Measurements from ENCODE around the gene CKMT2. TPM values are rescaled to one million over a fixed set of nuclear protein-coding genes. Genes with fewer than 3 reads are reported as not detected.

CKMT2 gene
- total RNA-seq (not detected), polyA plus RNA-seq (not detected)

DNA sequence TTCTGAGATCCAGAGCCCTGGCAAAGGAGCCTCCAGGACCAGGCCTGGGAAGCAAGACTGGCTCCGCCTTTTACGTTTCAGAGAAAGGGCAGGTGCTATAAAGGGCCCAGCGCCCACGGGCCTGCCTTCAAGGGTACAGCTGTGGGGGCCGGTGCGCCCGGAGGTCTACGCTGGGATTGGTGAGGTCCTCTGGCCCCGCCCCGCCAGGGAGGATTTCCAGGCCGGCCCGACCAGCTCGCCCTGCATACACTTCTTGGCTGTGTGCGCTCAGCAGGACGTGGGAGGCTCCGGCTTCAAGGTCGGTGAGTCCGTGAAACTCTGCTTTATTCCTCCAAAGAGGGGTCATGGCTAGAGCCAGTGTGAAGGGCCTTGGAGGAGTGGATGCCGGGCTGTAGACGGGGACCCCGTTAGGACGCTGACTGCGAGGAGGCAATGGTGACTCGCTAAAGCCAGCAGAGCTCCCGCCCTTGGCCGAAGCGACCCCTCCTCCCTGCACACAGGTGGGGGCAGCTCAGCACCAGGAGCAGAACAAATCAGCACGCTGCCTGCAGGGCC, at the start of gene CKMT2:
Gene CKMT2 (plus strand): TSS at position 243 of the 555 bp plus-strand sequence. CDS start 17,811 bp downstream, outside the sequence.
- no peak for DNase-seq
- ChIA-PET CTCF (ENCODE audit: partially characterized antibody) (no interaction called here), POLR2A (ENCODE audit: partially characterized antibody) (no interaction called here)
- Mint-ChIP-seq H3K4me1 (peaks cover 7 to 24% (median 19%) of the 10 kb centered on the region in 4 donors), H3K4me3 (no peak within 1 kb of the TSS), H3K9me3 (peaks cover 0 to 2% (median 0%) of the 10 kb centered on the region in 8 donors), H3K27ac (peak within 1 kb of the TSS in 3 of 7 donors; percentile 9 to 80 (median 17)), H3K36me3 (peaks cover 2 to 3% of the 10 kb centered on the region in 2 donors), H3K27me3 (no peaks in the 10 kb centered on the region)
- peaks cover 15% of the 10 kb centered on the region for H3K4me1 ChIP-seq (ENCODE audit: insufficient read depth, low read length)
- intact Hi-C loops (cut with micrococcal nuclease) = no loop called here
- H3K9me3 ChIP-seq (ENCODE audit: control insufficient read depth in 1 of 2, low read length in 2 of 2) = no peaks in the 10 kb centered on the region
- H3K4me3 ChIP-seq (ENCODE audit: low read length in 2 of 2) = no peak within 1 kb of the TSS
- H3K27ac ChIP-seq (ENCODE audit: low read depth, low read length) = no peak within 1 kb of the TSS
- H3K36me3 ChIP-seq (ENCODE audit: insufficient read depth, low read length) = no peaks in the 10 kb centered on the region
- no peaks in the 10 kb centered on the region for H3K27me3 ChIP-seq (ENCODE audit: insufficient read depth, low read length)

DNA sequence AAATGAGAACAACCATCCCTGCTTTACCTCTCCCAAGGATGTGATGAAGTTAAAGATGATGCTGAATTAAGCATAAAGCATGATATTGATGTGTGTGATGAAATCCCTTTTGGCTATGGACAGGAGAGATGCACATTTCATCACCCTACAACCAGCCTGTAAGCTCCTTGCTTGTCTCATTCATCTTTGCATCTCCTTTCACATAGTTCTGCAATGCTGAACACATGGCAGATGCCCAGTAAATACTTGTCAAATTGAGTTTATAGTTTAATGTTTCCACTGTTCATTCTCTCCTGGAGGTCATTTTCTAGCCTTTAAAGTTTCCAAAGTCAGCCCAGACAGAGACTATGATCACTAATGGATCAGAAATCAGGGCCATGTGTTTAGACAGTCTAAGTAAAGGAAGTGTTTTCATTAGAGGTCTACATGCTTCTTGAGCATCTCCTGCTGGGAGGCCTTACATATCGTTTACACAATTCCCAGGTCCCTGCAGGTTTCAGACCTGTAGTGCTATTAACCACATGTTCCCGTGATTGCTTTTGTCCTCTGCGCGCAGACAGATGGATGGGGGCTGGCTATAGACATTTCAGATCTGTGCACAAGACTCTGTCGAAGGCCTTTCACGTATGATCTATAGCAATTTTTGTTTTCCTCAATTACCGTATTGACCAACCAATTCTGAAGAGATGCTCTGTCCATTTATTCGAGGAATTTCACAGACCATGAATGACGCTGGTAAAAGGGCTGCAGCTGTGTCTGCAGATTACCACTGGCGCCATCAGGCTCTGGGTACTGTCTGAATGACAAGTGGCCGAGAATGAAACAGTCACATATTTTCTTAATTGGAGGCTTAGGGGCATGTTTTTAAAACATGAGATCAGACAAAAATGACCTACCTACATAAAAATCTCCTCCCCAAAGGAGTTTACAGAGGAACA, 49.0 kb upstream of the CKMT2 start:
- Mint-ChIP-seq H3K9me3 (peaks cover 0 to 1% (median 0%) of the 10 kb centered on the region in 8 donors), H3K36me3 (peaks cover 32 to 82% of the 10 kb centered on the region in 2 donors), H3K4me3 (no peak overlapping the region), H3K27ac (peak overlapping the region in 4 of 7 donors; percentile 31 to 81 (median 40)), H3K4me1 (peaks cover 0 to 3% (median 0%) of the 10 kb centered on the region in 4 donors), H3K27me3 (no peaks in the 10 kb centered on the region)
- H3K36me3 ChIP-seq (ENCODE audit: insufficient read depth, low read length) = no peaks in the 10 kb centered on the region
- ChIA-PET CTCF (ENCODE audit: partially characterized antibody) (interaction anchor here (1.1 to 3.0 kb wide), 3 partner anchors 11 to 496 kb away, joined by 3 to 19 read pairs (median 4); no protein-coding TSS in a partner anchor), POLR2A (ENCODE audit: partially characterized antibody) (no interaction called here)
- no peak for DNase-seq
- H3K4me1 ChIP-seq (ENCODE audit: insufficient read depth, low read length) = no peaks in the 10 kb centered on the region
- no peaks in the 10 kb centered on the region for H3K27me3 ChIP-seq (ENCODE audit: insufficient read depth, low read length)
- no peaks in the 10 kb centered on the region for H3K9me3 ChIP-seq (ENCODE audit: control insufficient read depth in 1 of 2, low read length in 2 of 2)
- intact Hi-C loops (cut with micrococcal nuclease) = no loop called here
- H3K27ac ChIP-seq (ENCODE audit: low read depth, low read length) = no peak overlapping the region
- H3K4me3 ChIP-seq (ENCODE audit: low read length in 2 of 2) = no peak overlapping the region

GRCh38 chr5:81184749-81185110, 48.4 kb upstream of the CKMT2 start:
- no peaks in the 10 kb centered on the region for H3K4me1 ChIP-seq (ENCODE audit: insufficient read depth, low read length)
- H3K4me3 ChIP-seq (ENCODE audit: low read length in 2 of 2) = no peak overlapping the region
- H3K36me3 ChIP-seq (ENCODE audit: insufficient read depth, low read length) = no peaks in the 10 kb centered on the region
- no peaks in the 10 kb centered on the region for H3K27me3 ChIP-seq (ENCODE audit: insufficient read depth, low read length)
- intact Hi-C loops (cut with micrococcal nuclease) = no loop called here
- Mint-ChIP-seq H3K27me3 (no peaks in the 10 kb centered on the region), H3K36me3 (peaks cover 27 to 80% of the 10 kb centered on the region in 2 donors), H3K4me3 (no peak overlapping the region), H3K9me3 (peaks cover 0 to 1% (median 0%) of the 10 kb centered on the region in 8 donors), H3K4me1 (peaks cover 0 to 3% (median 0%) of the 10 kb centered on the region in 4 donors), H3K27ac (peak overlapping the region in 1 of 7 donors; percentile 15)
- H3K27ac ChIP-seq (ENCODE audit: low read depth, low read length) = no peak overlapping the region
- no peak for DNase-seq
- POLR2A ChIA-PET (ENCODE audit: partially characterized antibody) = no interaction called here
- no peaks in the 10 kb centered on the region for H3K9me3 ChIP-seq (ENCODE audit: control insufficient read depth in 1 of 2, low read length in 2 of 2)
- CTCF ChIA-PET (ENCODE audit: partially characterized antibody) = interaction anchor here (1.1 kb wide), 1 partner anchor 19 kb away, joined by 3 read pairs; no protein-coding TSS in a partner anchor

DNA sequence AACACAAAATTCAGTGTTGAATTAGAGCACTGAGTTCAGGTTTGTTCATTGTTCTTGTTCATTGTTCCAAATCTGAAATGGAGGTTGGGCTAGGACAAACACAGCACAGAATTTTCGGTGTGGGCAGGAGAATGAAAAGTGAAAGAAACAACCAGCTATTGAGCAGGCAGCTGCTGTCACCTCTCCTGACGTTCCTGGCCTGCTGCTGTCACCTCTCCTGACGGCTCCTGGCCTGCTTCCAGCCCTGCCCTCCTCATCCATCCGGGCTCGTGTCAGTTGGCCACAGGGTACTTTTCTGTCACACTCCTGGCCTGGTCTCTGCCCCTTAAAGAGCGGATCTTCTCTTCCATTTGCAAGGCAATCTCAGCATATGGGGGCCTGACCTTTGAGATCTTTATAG, 45.2 kb upstream of the CKMT2 start:
- H3K36me3 ChIP-seq (ENCODE audit: insufficient read depth, low read length) = no peaks in the 10 kb centered on the region
- no peak for DNase-seq
- H3K4me1 Mint-ChIP-seq = peaks cover 0 to 3% (median 0%) of the 10 kb centered on the region in 4 donors
- H3K27me3 ChIP-seq (ENCODE audit: insufficient read depth, low read length) = no peaks in the 10 kb centered on the region
- intact Hi-C loops (cut with micrococcal nuclease) = no loop called here
- H3K27ac ChIP-seq (ENCODE audit: low read depth, low read length) = no peak overlapping the region
- peak overlapping the region in 4 of 7 donors; percentile 57 to 91 (median 76) for H3K27ac Mint-ChIP-seq
- no peak overlapping the region for H3K4me3 ChIP-seq (ENCODE audit: low read length in 2 of 2)
- H3K36me3 Mint-ChIP-seq = peaks cover 10 to 60% of the 10 kb centered on the region in 2 donors
- ChIA-PET POLR2A (ENCODE audit: partially characterized antibody) (no interaction called here), CTCF (ENCODE audit: partially characterized antibody) (no interaction called here)
- H3K9me3 Mint-ChIP-seq = no peaks in the 10 kb centered on the region
- H3K4me1 ChIP-seq (ENCODE audit: insufficient read depth, low read length) = no peaks in the 10 kb centered on the region
- peak overlapping the region in 1 of 8 donors; percentile 43 for H3K4me3 Mint-ChIP-seq
- H3K27me3 Mint-ChIP-seq = no peaks in the 10 kb centered on the region
- no peaks in the 10 kb centered on the region for H3K9me3 ChIP-seq (ENCODE audit: control insufficient read depth in 1 of 2, low read length in 2 of 2)

- H3K36me3 ChIP-seq (ENCODE audit: insufficient read depth, low read length) = no peaks in the 10 kb centered on the region
- no peak overlapping the region for H3K27ac ChIP-seq (ENCODE audit: low read depth, low read length)
- intact Hi-C loops (cut with micrococcal nuclease) = no loop called here
- Mint-ChIP-seq H3K9me3 (no peaks in the 10 kb centered on the region), H3K27ac (peak overlapping the region in 2 of 7 donors; percentile 18 to 27), H3K4me3 (no peak overlapping the region), H3K4me1 (peaks cover 0 to 3% (median under 1%) of the 10 kb centered on the region in 4 donors), H3K27me3 (no peaks in the 10 kb centered on the region), H3K36me3 (peaks cover 8 to 51% of the 10 kb centered on the region in 2 donors)
- CTCF ChIA-PET (ENCODE audit: partially characterized antibody) = interaction anchor here (0.8 kb wide), 1 partner anchor 880 kb away, joined by 3 read pairs; no protein-coding TSS in a partner anchor
- H3K4me1 ChIP-seq (ENCODE audit: insufficient read depth, low read length) = no peaks in the 10 kb centered on the region
- POLR2A ChIA-PET (ENCODE audit: partially characterized antibody) = no interaction called here
- H3K9me3 ChIP-seq (ENCODE audit: control insufficient read depth in 1 of 2, low read length in 2 of 2) = no peaks in the 10 kb centered on the region
- H3K4me3 ChIP-seq (ENCODE audit: low read length in 2 of 2) = no peak overlapping the region
- H3K27me3 ChIP-seq (ENCODE audit: insufficient read depth, low read length) = no peaks in the 10 kb centered on the region
- no peak for DNase-seq
Measured at GRCh38 chr5:81188962-81189361, 44.2 kb upstream of the CKMT2 start.

GRCh38 chr5:81189875-81190498, 43.1 kb upstream of the CKMT2 start:
- Mint-ChIP-seq H3K4me3 (no peak overlapping the region), H3K9me3 (no peaks in the 10 kb centered on the region), H3K4me1 (peaks cover 4 to 10% (median 5%) of the 10 kb centered on the region in 4 donors), H3K36me3 (peaks cover 8 to 42% of the 10 kb centered on the region in 2 donors), H3K27ac (peak overlapping the region in 2 of 7 donors; percentile 55 to 82), H3K27me3 (no peaks in the 10 kb centered on the region)
- Histone ChIP-seq H3K36me3 (ENCODE audit: insufficient read depth, low read length) (no peaks in the 10 kb centered on the region), H3K9me3 (ENCODE audit: control insufficient read depth in 1 of 2, low read length in 2 of 2) (no peaks in the 10 kb centered on the region), H3K4me1 (ENCODE audit: insufficient read depth, low read length) (peaks cover 5% of the 10 kb centered on the region), H3K27ac (ENCODE audit: low read depth, low read length) (no peak overlapping the region), H3K4me3 (ENCODE audit: low read length in 2 of 2) (no peak overlapping the region), H3K27me3 (ENCODE audit: insufficient read depth, low read length) (no peaks in the 10 kb centered on the region)
- intact Hi-C loops (cut with micrococcal nuclease) = loop anchor here (10.0 kb wide), 2 partner anchors 255 to 845 kb away; no protein-coding TSS in a partner anchor
- CTCF ChIA-PET (ENCODE audit: partially characterized antibody) = interaction anchor here (0.7 to 2.8 kb wide), 3 partner anchors 12 to 881 kb away, joined by 3 to 11 read pairs (median 3); no protein-coding TSS in a partner anchor
- DNase-seq = no peak
- POLR2A ChIA-PET (ENCODE audit: partially characterized antibody) = no interaction called here

All from CD4-positive, alpha-beta memory T cell (primary cell).